Eye (tissue), 1 donor: ENCODE data around the gene RAD9A.

ENCODE experiments used
- DNase-seq: peaks from one replicate; pipeline ENCODE4 v3.0.0-alpha.2; 2015

The RAD9A gene

DNA sequence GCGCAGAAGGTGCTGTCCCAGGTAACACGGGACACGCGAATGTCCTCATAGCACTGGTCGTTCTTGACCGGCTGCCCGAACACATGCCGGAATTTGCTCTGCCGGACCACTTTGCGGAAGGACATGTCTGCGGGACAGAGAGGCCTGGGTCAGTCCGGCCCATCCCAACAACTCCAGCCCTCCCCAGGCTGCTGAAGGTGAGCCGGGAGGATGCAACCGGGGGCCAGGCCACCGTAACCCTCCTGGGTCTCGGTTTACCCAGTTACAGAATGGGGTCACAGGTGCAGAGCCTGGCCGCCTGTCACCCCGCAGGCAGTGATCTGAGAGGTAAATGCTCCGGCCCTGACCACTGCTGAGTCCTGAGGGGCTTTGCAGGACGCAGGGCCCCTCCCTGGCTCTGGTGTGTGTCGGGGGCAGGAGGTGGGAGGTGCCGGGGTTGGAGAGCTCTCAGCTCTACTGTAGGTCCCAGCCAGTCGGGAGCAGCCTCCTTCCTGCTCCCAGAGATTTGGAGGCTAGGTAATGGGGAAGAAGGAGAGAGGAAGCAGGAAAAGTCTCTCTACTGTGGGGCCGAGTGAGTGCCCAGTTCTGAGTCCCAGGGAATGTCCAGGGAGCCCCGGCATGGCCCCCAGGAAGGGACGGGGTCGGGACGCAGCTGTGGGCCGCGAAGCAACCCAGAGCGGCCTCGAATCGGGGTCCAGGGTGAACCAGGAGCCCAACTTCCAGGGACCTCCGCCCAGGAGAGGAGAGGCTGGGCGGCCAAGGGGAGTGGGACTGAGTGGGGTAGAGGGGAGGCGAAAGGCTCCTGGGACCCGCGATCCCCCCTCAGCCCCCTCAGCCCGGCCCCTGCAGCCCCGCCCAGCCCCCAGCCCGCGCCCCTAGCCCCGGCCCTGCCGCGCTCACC lies 51.0 kb downstream of the RAD9A start:
- DNase-seq = no peak

DNA sequence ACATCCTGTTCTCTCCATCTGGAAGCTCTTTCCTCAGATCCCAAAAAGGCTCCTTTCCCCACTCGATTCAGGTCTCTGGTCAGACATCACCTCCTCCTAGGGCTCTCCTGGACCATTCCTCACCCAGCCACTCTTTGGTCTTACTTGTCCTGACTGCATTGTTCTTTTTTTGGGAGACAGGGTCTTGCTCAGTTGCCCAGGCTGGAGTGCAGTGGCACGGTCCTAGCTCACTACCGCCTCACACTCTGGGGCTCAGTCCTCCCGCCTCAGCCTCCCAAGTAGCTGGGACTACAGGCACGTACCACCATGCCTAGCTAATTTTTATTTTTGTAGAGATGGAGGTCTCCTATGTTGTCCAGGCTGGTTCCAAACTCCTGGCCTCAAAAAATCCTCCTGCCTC lies 53.7 kb downstream of the RAD9A start:
- no peak for DNase-seq
